ENCODE measurements around the gene ATN1.
"Not testable (repeated sequence)": the region's sequence is repeated elsewhere in the genome, so short reads cannot be mapped to it uniquely, and the experiment has no call there.

The ATN1 gene

GRCh38 chr12:6927379-6928021 is at the start of gene ATN1:
TSS of gene ATN1 (plus strand) at chr12:6927959. CDS start at chr12:6934002, 6,043 bp downstream.
- peak; percentile 57 to 62 for DNase-seq

- not testable (repeated sequence) for DNase-seq
Measured at GRCh38 chr12:6879824-6880223, 47.9 kb upstream of the ATN1 start.

DNA sequence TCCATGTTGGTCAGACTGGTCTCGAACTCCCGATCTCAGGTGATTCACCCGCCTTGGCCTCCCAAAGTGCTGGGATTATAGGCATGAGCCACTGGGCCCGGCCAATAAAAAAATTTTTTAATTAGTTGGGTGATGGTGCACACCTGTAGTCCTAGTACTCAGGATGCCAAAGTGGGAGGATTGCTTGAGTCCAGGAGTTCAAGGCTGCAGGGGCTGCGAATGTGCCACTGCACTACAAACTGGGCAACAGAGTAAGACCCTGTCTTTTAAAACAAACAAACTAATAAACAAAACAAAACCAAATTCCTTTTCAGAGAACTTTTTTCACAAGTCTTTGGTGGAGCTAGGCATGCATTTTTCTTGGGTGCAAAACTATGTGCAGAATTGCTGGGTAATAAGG is 44.5 kb upstream of the ATN1 start:
- no peak for DNase-seq

GRCh38 chr12:6883683-6884082 is 44.1 kb upstream of the ATN1 start:
- DNase-seq = no peak

- DNase-seq = no peak
Measured at GRCh38 chr12:6884539-6884938, 43.2 kb upstream of the ATN1 start.

- not testable (repeated sequence) for DNase-seq
Measured at GRCh38 chr12:6886206-6886999, 41.4 kb upstream of the ATN1 start.

DNA sequence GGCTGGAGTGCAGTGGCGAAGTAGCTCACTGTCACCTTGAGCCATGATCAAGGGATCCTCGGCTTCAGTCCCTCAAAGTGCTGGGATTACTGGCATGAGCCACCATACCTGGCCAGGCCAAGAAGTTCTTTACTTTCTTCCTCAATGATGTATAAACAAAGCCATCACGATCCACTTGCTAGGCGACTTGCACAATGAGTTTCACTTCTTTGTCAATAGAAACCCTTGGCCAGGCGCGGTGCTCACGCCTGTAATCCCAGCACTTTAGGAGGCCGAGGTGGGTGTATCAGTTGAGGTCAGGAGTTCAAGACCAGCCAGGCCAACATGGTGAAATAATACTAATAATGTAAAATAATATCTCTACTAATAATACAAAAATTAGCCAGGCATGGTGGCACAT is 40.3 kb upstream of the ATN1 start:
- DNase-seq = no peak

DNA sequence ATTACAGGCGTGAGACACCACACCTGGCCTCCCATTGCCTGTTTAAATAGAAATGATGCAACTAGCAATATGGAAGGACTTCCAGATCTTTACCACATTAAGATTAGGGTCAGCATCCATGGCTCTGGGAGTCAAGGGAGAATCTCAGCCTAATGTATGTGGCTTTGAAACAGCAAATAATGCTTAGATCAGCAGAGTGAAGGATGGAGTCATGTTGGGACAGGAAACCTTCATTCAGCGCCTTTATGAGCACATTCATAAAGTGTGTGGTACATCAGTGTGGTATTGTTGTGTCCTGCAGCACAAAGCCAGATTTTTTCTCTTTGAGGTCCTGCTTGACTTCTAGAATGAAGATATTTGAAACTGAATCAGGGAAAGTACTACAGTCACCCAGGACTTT is 39.4 kb upstream of the ATN1 start:
- DNase-seq = no peak

GRCh38 chr12:6888794-6889193 is 39.0 kb upstream of the ATN1 start:
- not testable (repeated sequence) for DNase-seq

DNA sequence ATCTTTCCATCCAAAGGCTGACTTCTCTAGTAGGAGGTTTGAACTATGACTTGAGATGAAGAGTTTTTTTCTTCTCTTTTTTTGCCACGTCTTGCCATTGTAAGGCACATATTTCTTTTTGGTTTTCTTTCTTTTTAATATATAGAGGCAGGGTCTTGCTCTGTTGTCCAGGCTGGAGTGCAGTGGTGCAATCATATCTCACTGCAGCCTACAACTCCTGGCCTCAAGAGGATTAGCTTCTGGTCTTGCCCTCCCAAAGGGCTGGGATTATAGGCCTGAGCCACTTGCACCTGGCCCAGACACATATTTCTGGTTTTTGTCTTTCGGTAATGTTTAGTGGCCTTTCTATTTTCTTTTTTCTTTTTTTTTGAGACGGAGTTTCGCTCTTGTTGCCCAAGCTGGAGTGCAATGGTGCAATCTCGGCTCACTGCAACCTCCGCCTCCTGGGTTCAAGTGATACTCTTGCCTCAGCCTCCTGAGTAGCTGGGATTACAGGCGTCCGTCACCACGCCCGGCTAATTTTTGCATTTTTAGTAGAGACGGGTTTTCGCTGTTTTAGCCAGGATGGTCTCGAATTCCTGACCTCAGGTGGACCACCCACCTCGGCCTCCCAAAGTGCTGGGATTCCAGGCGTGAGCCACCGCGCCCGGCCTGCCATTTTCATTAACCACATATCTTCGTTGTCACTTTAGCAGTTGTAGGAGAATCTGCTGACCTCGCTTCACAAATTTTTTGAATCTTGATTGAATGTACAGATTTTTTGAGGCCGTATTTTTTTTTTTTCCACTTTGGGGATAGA is 37.8 kb upstream of the ATN1 start:
- DNase-seq = not testable (repeated sequence)

DNA sequence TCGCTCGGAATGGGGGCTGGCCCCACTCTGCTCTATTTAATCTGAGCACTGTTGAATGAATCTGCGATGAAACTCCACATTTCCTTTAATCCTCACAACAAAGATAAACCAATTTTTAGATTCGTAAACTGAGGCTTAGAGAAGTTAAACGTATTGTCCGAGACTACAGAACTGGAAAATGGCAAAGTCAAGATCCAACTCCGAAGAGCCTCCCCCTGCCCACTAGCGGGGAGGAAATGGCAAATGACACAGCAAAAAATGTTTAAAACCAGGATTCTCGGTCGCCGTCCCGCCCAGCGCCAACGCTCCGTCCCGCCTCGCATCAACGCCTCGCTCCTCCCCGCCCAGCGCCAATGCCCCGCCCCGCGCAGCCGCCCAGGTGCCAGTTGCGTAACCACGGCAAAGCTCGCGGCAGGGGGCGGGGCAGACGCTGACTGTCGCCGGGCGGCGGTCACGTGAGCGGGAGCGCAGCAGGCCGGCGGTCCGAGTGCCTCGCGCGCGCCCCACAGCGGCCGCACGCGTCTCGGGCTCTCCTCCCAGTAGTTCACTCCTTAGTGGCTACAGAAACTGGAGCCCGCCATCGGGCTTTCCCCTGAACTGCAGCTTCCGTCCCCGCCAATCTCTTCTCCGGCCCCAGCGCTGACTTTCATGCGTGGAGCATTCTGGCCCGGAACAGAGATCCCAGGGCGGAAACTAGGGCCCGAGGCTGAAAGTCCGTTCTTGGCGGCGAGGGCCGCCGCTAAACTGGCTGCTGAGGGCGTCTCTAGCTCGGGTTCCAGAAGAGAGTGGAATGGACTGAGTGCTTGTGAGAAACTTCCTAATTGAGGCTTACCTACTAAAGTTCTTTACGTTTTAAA is 36.7 kb upstream of the ATN1 start:
- peak; percentile 100 for DNase-seq

GRCh38 chr12:6891646-6892001 is 36.1 kb upstream of the ATN1 start:
- no peak for DNase-seq

- not testable (repeated sequence) for DNase-seq
Measured at GRCh38 chr12:6892683-6893082, 35.1 kb upstream of the ATN1 start.

DNA sequence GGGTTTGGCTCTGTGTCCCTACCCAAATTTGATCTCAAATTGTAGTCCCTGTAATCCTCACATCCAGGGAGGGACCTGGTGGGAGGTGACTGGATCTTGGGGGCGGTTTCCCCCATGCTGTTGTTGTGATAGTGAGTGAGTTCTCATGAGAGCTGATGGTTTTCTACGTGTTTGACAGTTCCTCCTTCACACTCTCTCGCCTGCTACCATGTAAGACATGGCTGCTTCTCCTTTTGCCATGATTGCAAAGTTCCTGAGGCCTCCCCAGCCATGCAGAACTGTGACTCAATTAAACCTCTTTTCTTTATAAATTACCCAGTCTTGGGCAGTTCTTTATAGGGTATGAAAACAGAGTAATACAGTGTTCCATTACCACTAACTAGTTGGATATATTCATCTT is 33.4 kb upstream of the ATN1 start:
- DNase-seq = no peak

DNA sequence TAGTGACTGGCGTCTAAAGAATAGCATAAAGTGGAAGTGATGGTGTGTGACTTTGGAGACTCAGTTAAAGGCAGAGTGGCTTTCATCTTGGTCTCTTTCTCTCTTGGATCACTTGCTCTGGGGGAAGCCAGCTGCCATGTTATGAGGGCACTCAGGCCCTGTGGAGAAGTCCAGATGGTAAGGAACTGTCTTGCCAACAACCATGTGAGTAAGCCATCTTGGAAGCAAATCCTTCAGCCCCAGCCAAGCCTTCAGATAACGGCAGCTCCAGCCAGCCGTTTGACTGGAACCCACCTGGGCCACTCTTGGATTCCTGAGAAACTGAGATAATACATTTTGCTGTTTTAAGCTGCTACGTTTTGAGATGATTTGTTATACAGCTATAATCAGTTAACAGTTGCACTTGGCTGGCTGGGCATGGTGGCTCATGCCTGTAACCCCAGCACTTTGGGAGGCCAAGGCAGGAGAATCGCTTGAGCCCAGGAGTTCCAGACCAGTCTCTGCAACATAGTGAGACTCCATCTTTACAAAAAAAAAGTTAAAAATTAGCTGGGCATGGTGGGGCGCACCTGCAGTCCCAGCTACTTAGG is 30.8 kb upstream of the ATN1 start:
- DNase-seq = no peak

- no peak for DNase-seq
Measured at GRCh38 chr12:6899427-6899826, 28.3 kb upstream of the ATN1 start.

- DNase-seq = peak in 1 of 2 donors; percentile 29
Measured at GRCh38 chr12:6899837-6900519, 27.8 kb upstream of the ATN1 start.

DNA sequence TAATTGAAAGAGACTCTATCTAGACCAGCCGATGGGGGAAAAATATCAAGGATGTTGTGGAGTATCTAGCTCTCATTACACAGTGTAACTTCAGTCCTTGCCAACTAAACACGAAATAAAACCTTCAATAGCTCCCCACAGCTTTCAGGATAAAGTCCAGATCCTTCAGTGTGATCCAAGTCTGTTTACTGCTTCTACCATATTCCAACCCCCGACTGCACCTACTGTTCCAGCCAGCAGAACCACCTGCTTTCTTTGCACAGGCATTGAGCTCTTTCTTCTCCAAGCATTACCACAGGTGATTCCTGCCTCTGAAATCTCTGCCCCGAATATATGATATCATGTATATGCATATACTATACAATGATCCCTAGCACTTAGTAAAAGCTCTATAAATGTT is 25.3 kb upstream of the ATN1 start:
- no peak for DNase-seq

DNA sequence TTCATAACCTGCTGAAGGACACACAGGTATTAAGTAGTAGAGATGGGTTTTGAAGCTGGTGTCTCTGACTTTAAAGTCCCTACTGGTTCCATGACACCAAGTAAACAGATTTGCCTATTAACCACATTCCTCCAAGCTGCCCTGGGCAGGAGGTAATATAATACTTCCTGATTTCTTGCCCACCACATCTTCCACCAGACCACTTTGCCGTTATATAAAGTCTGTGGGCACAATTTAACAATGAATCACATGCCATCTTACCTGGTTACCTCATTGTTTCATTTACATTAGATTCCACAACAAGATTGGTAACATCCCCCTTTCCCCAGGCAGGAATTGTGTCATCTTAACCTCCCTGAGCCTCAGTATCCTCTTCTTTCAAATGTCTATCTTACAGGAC is 24.0 kb upstream of the ATN1 start:
- no peak for DNase-seq

DNA sequence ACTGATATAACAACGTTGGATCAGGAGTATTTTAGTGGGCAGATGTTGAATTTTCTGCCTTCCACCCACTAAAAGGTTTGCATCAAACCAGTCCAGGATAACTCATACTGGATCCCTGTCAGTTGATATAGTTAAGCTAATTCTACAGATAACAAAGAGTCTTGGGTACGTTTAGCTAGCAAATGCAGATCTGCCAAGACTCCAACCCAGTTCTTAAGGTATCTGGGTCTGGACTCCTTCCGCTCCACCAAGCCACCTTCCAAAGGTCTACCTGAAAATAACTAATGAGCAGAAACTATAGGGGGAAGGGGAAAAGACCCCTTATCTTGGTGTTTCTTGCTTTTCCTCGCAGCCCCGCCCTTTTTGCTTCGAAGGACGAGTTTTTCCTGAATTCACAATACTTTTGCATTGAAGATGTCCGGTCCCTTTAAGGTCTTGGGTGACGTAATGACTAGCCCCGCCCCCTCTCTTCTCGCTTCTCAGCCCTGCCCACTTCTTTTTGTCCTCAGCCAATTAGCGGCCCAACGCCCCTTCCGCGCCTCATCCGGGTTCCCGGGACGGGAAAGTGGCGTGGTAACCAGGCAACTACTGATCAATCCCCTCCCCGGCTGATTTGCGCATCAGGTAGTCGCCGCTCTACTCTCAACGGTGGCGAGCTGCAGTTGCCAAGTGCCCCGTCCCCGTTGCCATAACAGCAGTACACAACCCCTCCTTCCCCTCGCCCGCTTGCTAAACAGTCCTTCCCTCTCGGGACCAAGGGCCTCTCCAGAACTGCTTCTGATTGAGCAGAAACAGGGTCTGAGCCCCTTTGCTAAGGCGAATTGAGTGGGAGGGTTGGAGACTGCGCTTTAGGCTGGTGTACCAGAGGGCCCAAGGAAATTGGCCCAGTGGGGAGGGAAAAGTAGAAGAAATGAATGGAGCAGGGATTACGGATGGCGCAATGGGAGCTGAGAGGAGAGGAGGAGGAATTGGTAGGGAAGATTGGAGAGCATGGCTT is 23.2 kb upstream of the ATN1 start, which contains the start of gene LRRC23:
Gene LRRC23 (plus strand): TSS at position 543 of the 997 bp plus-strand sequence. CDS start 812 bp downstream, outside the sequence.
- peak; percentile 98 for DNase-seq
